Breast epithelium (tissue), 4 donors: ENCODE results near the gene PMPCA. TPM values are rescaled to one million over a fixed set of nuclear protein-coding genes. Genes with fewer than 3 reads are reported as not detected.

Experiments
- DNase-seq, 2 donors: peaks; one replicate each; pipeline ENCODE4 v3.0.0-alpha.2; 2019; ENCODE audit warnings: low spot score in 2 of 2
- H3K27ac ChIP-seq, 2 donors: fragments of 200-600 bp; sonication (generic) in 1 of 2; one replicate each; pipeline ENCODE4 v1.5.1; 2016 to 2019; ENCODE audit warnings: mild to moderate bottlenecking in 1 of 2
- H3K27me3 ChIP-seq, 2 donors: fragments of 200-600 bp; sonication (generic) in 1 of 2; one replicate each; pipeline versions ENCODE4 v1.5.1 to v1.6.0; 2017 to 2019; ENCODE audit warnings: control low read depth in 1 of 2, mild to moderate bottlenecking in 1 of 2
- H3K36me3 ChIP-seq: fragments of 200-600 bp; one replicate; pipeline ENCODE4 v1.5.1; 2019
- H3K4me1 ChIP-seq, 2 donors: fragments of 200-600 bp; sonication (generic); one replicate each; pipeline ENCODE4 v1.5.1; 2016 to 2019; ENCODE audit warnings: control low read depth in 1 of 2
- H3K4me3 ChIP-seq, 3 donors: fragments of 200-600 bp; sonication (generic); 1 replicate in 2 of 3; 2 replicates in 1 of 3; pipeline ENCODE4 v1.5.1; 2016 to 2019; ENCODE audit warnings: mild to moderate bottlenecking in 3 of 3, moderate library complexity in 2 of 3
- H3K9me3 ChIP-seq, 2 donors: fragments of 200-600 bp; sonication (generic) in 1 of 2; one replicate each; pipeline ENCODE4 v1.5.1; 2016 to 2019; ENCODE audit warnings: control low read depth in 1 of 2
- CTCF ChIP-seq, 3 donors: fragments of 450-650 bp; IDR thresholded peaks; one replicate each; pipeline ENCODE4 v1.5.1; 2016 to 2017; ENCODE audit warnings: antibody characterized with exemption in 3 of 3, mild to moderate bottlenecking in 3 of 3, moderate library complexity in 3 of 3
- POLR2A ChIP-seq: fragments of 450-650 bp; IDR thresholded peaks from one replicate; pipeline ENCODE4 v1.6.1; 2016; ENCODE audit warnings: antibody characterized with exemption, mild to moderate bottlenecking, moderate library complexity
- POLR2AphosphoS5 ChIP-seq, 3 donors: sonication (generic); formaldehyde crosslinking; IDR thresholded peaks; one replicate each; pipeline ENCODE4 v1.6.1; 2017; ENCODE audit warnings: antibody characterized with exemption in 3 of 3
- intact Hi-C: fragments of 100-400 bp; cut with DNase I; formaldehyde crosslinking; loops from one replicate; pipeline ENCODE4 v1.15.1; 2023; ENCODE audit warnings: low total_unique reads
- total RNA-seq, 3 donors: library from RNA; depleted of rRNA; stranded (reverse); fragments of >200 nt; gene quantifications; one replicate each; pipeline ENCODE4 v1.1.0, GENCODE V29; 2016

The PMPCA gene
- total RNA-seq, 3 donors from 2014 or later, result 31.4 to 37.0 (median 35.1) TPM

- H3K27me3 ChIP-seq, result no peaks in the 10 kb centered on the region
- no peaks in the 10 kb centered on the region for H3K9me3 ChIP-seq
- intact Hi-C loops, result no loop called here
- DNase-seq, result no peak
- H3K27ac ChIP-seq, result no peak overlapping the region
- H3K4me3 ChIP-seq, result no peak overlapping the region
- no peak for TF ChIP-seq POLR2A
- TF ChIP-seq POLR2AphosphoS5 (IDR thresholded peaks at IDR 0.05), result no peak
- H3K36me3 ChIP-seq, result peaks cover 32% of the 10 kb centered on the region
- no peaks in the 10 kb centered on the region for H3K4me1 ChIP-seq
Observed at GRCh38 chr9:136462664-136463063, 52.2 kb downstream of the PMPCA start.

GRCh38 chr9:136463578-136463977 lies 53.1 kb downstream of the PMPCA start:
- no peak for DNase-seq
- Histone ChIP-seq H3K27me3 (no peaks in the 10 kb centered on the region), H3K4me3 (no peak overlapping the region), H3K9me3 (no peaks in the 10 kb centered on the region), H3K36me3 (peaks cover 32% of the 10 kb centered on the region), H3K27ac (no peak overlapping the region), H3K4me1 (no peaks in the 10 kb centered on the region)
- TF ChIP-seq POLR2AphosphoS5 (IDR thresholded peaks at IDR 0.05), result no peak
- TF ChIP-seq CTCF (IDR thresholded peaks at IDR 0.05), result no peak
- intact Hi-C loops, result no loop called here

- intact Hi-C loops, result no loop called here
- Histone ChIP-seq H3K27me3 (no peaks in the 10 kb centered on the region), H3K4me1 (no peaks in the 10 kb centered on the region), H3K36me3 (peaks cover 26% of the 10 kb centered on the region), H3K9me3 (no peaks in the 10 kb centered on the region), H3K4me3 (no peak overlapping the region), H3K27ac (no peak overlapping the region)
- no peak for TF ChIP-seq POLR2A
- no peak for TF ChIP-seq CTCF (IDR thresholded peaks at IDR 0.05)
- no peak for TF ChIP-seq POLR2AphosphoS5 (IDR thresholded peaks at IDR 0.05)
- no peak for DNase-seq
Observed at GRCh38 chr9:136464241-136464640, 53.8 kb downstream of the PMPCA start.

- H3K27ac ChIP-seq, result no peak overlapping the region
- no peaks in the 10 kb centered on the region for H3K27me3 ChIP-seq
- TF ChIP-seq CTCF (IDR thresholded peaks at IDR 0.05) (no peak), POLR2AphosphoS5 (IDR thresholded peaks at IDR 0.05) (no peak), POLR2A (no peak)
- DNase-seq, result no peak
- intact Hi-C loops, result no loop called here
- H3K4me3 ChIP-seq, result no peak overlapping the region
- H3K36me3 ChIP-seq, result peaks cover 20% of the 10 kb centered on the region
- no peaks in the 10 kb centered on the region for H3K4me1 ChIP-seq
- H3K9me3 ChIP-seq, result no peaks in the 10 kb centered on the region
Observed at GRCh38 chr9:136465500-136466154, 55.2 kb downstream of the PMPCA start.

- Histone ChIP-seq H3K9me3 (no peaks in the 10 kb centered on the region), H3K27ac (no peak overlapping the region), H3K36me3 (peaks cover 20% of the 10 kb centered on the region), H3K4me1 (no peaks in the 10 kb centered on the region), H3K4me3 (no peak overlapping the region), H3K27me3 (no peaks in the 10 kb centered on the region)
- no peak for DNase-seq
- intact Hi-C loops, result no loop called here
- TF ChIP-seq POLR2AphosphoS5 (IDR thresholded peaks at IDR 0.05), result no peak
- TF ChIP-seq POLR2A, result no peak
- no peak for TF ChIP-seq CTCF (IDR thresholded peaks at IDR 0.05)
Observed at GRCh38 chr9:136466155-136466541, 55.7 kb downstream of the PMPCA start.
